ENCODE results near the gene TUBGCP2.

DNA sequence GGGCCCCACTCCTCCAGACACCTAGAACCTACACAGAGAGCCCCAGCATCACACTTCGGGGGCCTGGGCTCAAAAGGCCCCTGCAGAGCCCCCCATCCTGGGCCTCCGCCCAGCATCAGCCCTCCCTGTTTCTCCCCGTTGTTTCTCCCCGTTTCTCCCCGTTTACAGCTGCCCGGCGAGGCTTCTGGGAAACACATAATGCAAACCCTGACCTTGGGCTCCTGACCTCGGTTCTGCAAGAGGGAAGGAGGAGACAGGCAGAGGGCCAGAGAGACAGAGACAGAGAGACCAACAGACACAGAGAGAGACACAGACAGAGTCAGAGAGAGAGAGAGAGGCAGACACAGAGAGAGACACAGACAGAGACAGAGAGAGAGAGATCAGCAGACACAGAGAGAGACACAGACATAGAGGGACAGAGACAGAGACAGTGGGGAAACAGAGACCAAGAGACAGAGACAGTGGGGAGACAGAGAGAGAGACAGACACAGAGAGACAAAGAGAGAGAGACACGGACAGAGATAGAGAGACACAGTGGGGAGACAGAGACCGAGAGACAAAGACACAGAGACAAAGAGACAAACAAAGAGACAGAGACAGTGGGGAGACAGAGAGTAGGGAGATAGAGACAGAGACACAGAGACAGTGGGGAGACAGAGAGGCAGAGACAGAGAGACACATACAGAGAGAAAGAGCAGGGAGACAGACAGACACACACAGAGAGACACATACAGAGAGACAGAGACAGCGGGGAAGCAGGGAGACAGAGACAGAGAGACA, 58.5 kb downstream of the TUBGCP2 start:
- TF ChIP-seq POLR2A (IDR thresholded peaks at IDR 0.05), result no peak
- TF ChIP-seq, protein P1, sequence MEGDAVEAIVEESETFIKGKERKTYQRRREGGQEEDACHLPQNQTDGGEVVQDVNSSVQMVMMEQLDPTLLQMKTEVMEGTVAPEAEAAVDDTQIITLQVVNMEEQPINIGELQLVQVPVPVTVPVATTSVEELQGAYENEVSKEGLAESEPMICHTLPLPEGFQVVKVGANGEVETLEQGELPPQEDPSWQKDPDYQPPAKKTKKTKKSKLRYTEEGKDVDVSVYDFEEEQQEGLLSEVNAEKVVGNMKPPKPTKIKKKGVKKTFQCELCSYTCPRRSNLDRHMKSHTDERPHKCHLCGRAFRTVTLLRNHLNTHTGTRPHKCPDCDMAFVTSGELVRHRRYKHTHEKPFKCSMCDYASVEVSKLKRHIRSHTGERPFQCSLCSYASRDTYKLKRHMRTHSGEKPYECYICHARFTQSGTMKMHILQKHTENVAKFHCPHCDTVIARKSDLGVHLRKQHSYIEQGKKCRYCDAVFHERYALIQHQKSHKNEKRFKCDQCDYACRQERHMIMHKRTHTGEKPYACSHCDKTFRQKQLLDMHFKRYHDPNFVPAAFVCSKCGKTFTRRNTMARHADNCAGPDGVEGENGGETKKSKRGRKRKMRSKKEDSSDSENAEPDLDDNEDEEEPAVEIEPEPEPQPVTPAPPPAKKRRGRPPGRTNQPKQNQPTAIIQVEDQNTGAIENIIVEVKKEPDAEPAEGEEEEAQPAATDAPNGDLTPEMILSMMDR (IDR thresholded peaks at IDR 0.05), result no peak
- no peak for TF ChIP-seq POLR2AphosphoS5 (IDR thresholded peaks at IDR 0.05)
- TF ChIP-seq EP300 (IDR thresholded peaks at IDR 0.05), result no peak

Data from suprapubic skin (tissue), 4 donors.